ENCODE results near the gene COA1.

Gene COA1

DNA sequence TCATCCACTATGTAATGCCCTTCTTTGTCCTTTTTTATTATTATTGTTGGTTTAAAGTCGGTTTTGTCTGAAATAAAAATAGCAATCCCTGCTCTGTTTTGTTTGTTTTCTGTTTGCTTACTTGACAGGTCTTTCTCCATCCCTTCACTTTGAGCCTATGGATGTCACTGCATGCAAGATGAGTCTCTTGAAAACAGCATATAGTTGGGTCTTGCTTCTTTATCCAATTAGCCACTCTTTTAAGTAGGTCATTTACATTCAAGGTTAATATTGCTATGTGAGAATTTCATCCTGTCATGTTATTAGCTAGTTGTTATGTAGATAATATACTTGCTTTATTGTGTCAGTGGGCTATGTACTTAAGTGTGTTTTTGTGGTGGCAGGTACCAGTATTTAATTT lies 25.8 kb downstream of the COA1 start:
- no peak for TF ChIP-seq GATA2 (IDR thresholded peaks at IDR 0.05; ENCODE audit: low read depth, low read length)
- TF ChIP-seq GATA3 (IDR thresholded peaks at IDR 0.05; ENCODE audit: low read depth, low read length) = no peak

- TF ChIP-seq GATA3 (IDR thresholded peaks at IDR 0.05; ENCODE audit: low read depth, low read length) (no peak), GATA2 (IDR thresholded peaks at IDR 0.05; ENCODE audit: low read depth, low read length) (no peak)
These were observed 26.3 kb downstream of the COA1 start for GRCh38 chr7:43702974-43703373.

DNA sequence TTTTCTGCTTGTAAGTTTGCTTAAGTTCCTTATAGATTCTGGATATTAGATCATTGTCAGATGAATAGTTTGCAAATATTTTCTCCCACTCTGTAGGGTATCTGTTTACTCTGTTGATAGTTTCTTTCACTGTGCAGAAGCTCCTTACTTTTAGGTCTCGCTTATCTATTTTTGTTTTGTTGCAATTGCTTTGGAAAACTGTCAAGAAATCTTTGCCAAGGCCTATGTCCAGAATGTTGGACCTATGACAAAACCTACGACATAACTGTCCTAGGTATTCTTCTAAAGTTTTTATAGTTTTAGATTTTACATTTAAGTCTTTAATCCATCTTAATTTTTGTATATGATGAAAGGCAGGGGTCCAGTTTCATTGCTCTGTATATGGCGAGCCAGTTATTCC lies 27.4 kb downstream of the COA1 start:
- TF ChIP-seq GATA2 (IDR thresholded peaks at IDR 0.05; ENCODE audit: low read depth, low read length) (no peak), GATA3 (IDR thresholded peaks at IDR 0.05; ENCODE audit: low read depth, low read length) (no peak)

DNA sequence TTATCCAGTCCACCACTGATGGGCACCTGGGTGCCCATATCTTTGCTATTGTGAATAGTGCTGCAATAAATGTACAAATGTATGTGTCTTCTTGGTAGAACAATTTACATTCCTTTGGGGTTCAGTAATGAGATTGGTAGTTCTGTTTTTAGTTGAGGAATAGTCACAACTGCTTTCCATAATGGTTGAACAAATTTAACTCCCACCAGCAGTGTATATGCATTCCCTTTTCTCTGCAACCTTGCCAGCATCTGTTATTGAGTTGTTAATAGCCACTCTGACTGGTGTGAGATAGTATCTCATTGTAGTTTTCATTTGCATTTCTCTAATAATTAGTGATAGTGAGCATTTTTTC lies 27.8 kb downstream of the COA1 start:
- TF ChIP-seq GATA3 (IDR thresholded peaks at IDR 0.05; ENCODE audit: low read depth, low read length) = no peak
- no peak for TF ChIP-seq GATA2 (IDR thresholded peaks at IDR 0.05; ENCODE audit: low read depth, low read length)

DNA sequence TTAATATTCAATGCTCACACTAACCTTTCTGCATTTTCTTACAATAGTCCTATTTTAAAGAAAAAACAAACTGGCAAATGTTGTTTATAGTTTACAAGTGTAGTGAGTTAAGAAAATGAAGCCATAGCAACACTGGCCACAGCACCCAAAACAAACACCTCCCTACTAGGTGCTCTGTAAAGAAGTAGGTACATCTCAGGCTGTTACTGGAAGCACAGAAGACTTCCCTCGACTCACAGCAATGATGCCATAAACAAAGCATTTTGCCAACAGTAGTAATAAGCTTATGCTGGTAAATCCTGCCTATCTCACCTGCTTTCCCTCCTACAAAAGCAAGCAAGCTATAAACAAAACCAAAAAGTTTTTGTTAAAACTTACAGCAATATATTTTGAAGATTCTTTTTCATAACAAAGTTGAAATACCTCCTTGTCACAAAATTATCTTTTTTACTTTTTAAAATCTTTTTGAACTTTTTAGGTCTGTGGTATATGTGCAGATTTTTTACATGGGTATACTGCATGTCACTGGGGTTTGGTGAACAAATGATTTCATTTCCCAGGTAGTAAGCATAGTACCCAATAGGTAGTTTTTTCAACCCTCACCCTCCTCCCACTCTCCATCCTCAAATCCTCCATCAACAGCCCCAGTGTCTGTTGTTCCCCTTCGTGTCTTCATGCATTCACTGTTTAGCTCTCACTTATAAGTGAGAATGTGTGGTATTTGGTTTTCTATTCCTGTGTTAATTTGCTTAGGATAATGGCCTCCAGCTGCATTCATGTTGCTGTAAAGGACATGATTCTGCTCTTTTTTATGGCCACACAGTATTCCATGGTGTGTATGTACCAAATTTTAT lies 28.4 kb downstream of the COA1 start:
- no peak for TF ChIP-seq GATA2 (IDR thresholded peaks at IDR 0.05; ENCODE audit: low read depth, low read length)
- no peak for TF ChIP-seq GATA3 (IDR thresholded peaks at IDR 0.05; ENCODE audit: low read depth, low read length)

GRCh38 chr7:43700059-43700501 lies 29.2 kb downstream of the COA1 start:
- TF ChIP-seq GATA2 (IDR thresholded peaks at IDR 0.05; ENCODE audit: low read depth, low read length) (no peak), GATA3 (IDR thresholded peaks at IDR 0.05; ENCODE audit: low read depth, low read length) (no peak)

- TF ChIP-seq GATA3 (IDR thresholded peaks at IDR 0.05; ENCODE audit: low read depth, low read length) = no peak
- TF ChIP-seq GATA2 (IDR thresholded peaks at IDR 0.05; ENCODE audit: low read depth, low read length) = no peak
These were observed 30.7 kb downstream of the COA1 start for GRCh38 chr7:43698460-43699255.

DNA sequence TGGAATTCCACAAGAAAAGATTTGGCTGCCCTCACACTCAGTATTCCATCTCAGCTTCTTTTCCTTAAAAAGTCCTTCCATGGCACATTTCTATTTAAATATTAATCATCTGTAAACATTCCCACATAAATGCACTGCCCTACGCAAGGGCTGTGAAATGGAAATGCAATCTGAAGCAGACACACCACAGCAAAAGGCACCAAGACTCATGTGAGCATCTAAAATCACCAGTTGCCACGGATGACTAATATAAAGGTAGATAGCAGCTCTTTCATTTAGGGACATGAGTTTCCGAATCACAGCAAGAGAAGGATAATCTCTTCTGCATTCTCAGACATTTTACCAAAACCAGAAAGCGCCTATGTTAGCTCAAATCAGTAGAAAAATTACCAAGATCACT lies 31.6 kb downstream of the COA1 start:
- TF ChIP-seq GATA3 (IDR thresholded peaks at IDR 0.05; ENCODE audit: low read depth, low read length) (no peak), GATA2 (IDR thresholded peaks at IDR 0.05; ENCODE audit: low read depth, low read length) (no peak)

GRCh38 chr7:43695365-43695764 lies 34.0 kb downstream of the COA1 start:
- TF ChIP-seq GATA3 (IDR thresholded peaks at IDR 0.05; ENCODE audit: low read depth, low read length) (no peak), GATA2 (IDR thresholded peaks at IDR 0.05; ENCODE audit: low read depth, low read length) (no peak)

DNA sequence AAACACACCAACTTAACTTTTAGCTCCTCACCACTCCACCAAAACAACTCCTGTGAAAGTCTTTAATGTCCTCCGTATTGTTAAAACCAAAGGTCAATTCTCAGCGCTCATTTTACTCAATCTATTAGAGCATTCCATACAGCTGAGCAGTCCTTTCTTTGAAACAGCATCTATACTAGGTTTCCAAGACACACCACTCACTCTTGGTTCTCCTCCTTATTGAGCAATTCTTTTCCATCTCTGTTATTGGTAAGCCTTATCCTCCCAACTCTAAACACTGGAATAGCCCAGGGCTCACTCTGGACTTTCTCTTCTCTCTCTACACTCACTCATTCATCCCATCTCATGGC lies 34.9 kb downstream of the COA1 start:
- no peak for TF ChIP-seq GATA3 (IDR thresholded peaks at IDR 0.05; ENCODE audit: low read depth, low read length)
- no peak for TF ChIP-seq GATA2 (IDR thresholded peaks at IDR 0.05; ENCODE audit: low read depth, low read length)

GRCh38 chr7:43693687-43694398 lies 35.5 kb downstream of the COA1 start:
- no peak for TF ChIP-seq GATA3 (IDR thresholded peaks at IDR 0.05; ENCODE audit: low read depth, low read length)
- TF ChIP-seq GATA2 (IDR thresholded peaks at IDR 0.05; ENCODE audit: low read depth, low read length) = no peak

- TF ChIP-seq GATA3 (IDR thresholded peaks at IDR 0.05; ENCODE audit: low read depth, low read length) = no peak
- no peak for TF ChIP-seq GATA2 (IDR thresholded peaks at IDR 0.05; ENCODE audit: low read depth, low read length)
These were observed 36.5 kb downstream of the COA1 start for GRCh38 chr7:43692582-43693373.

DNA sequence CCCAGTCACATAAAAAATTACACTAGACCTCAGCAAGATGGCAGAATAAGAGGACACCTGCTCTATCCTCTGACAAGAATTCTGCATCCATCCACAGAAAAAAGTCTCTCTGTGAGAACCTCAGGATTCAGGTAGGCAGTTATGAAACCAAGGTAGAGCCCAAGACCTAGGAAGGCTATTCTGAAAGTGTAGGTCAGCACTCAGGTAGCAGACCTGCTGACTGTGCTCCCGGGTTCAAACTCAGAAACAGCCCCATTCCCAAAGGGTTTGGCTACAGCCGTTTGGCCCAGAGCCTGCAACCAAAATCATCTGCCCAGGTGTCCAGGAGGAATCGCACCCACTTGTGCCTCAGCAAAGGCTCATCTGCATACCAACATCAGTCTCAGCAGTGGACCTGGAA lies 37.7 kb downstream of the COA1 start:
- TF ChIP-seq GATA2 (IDR thresholded peaks at IDR 0.05; ENCODE audit: low read depth, low read length) (no peak), GATA3 (IDR thresholded peaks at IDR 0.05; ENCODE audit: low read depth, low read length) (no peak)

DNA sequence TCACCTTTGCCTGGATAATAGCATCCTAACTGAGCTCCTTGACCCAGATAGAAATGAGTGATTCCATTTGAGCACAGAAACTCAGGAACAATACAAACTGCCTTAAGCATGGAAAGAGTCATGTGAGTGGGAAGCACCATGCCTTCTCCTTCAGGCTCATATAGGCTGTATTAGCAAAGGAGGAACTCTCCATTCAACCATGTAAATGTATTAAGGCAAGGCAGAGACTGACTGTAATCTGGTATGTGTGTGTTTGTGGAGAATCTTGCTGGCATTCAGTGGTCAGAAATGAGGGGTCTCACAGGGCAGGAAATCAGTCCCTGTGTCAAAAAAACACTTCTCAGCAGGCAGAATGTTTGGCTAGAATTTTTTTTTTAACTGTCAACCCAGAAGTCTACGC lies 40.2 kb downstream of the COA1 start:
- TF ChIP-seq GATA2 (IDR thresholded peaks at IDR 0.05; ENCODE audit: low read depth, low read length) = no peak
